Neural progenitor cell (in vitro differentiated cells): ENCODE results near the gene BEAN1. TPM values are rescaled to one million over a fixed set of nuclear protein-coding genes. Genes with fewer than 3 reads are reported as not detected.

Experiments
- DNase-seq: peaks from one replicate; pipeline ENCODE4 v3.0.0-alpha.2; 2016; ENCODE audit warnings: low spot score
- H2AFZ ChIP-seq: fragments of 200-600 bp; sonication (generic); replicated peaks from 2 replicates; pipeline ENCODE4 v1.6.1; 2016; ENCODE audit warnings: antibody characterized with exemption
- H3F3A ChIP-seq: fragments of 200-600 bp; sonication (generic); 2 replicates; pipeline ENCODE4 v1.6.1; 2016; ENCODE audit warnings: antibody characterized with exemption, low read depth
- H3K27ac ChIP-seq: fragments of 200-600 bp; sonication (generic); 2 replicates; pipeline ENCODE4 v1.5.1; 2016; ENCODE audit warnings: mild to moderate bottlenecking
- H3K27me3 ChIP-seq: fragments of 200-600 bp; sonication (generic); 2 replicates; pipeline ENCODE4 v1.6.1; 2016; ENCODE audit warnings: mild to moderate bottlenecking, moderate library complexity
- H3K36me3 ChIP-seq: fragments of 200-600 bp; sonication (generic); 2 replicates; pipeline ENCODE4 v1.5.1; 2016
- H3K4me1 ChIP-seq: fragments of 200-600 bp; sonication (generic); 2 replicates; pipeline ENCODE4 v1.6.1; 2016; ENCODE audit warnings: mixed run types
- H3K4me2 ChIP-seq: fragments of 200-600 bp; sonication (generic); 2 replicates; pipeline ENCODE4 v1.6.1; 2016
- H3K4me3 ChIP-seq: fragments of 200-600 bp; sonication (generic); 2 replicates; pipeline ENCODE4 v1.5.1; 2016
- H3K79me2 ChIP-seq: fragments of 200-600 bp; sonication (generic); 2 replicates; pipeline ENCODE4 v1.6.1; 2016; ENCODE audit warnings: low read depth
- H3K9ac ChIP-seq: fragments of 200-600 bp; sonication (generic); 2 replicates; pipeline ENCODE4 v1.6.1; 2016
- H3K9me3 ChIP-seq: fragments of 200-600 bp; sonication (generic); 2 replicates; pipeline ENCODE4 v1.5.1; 2016; ENCODE audit warnings: low read depth
- H4K20me1 ChIP-seq: fragments of 200-600 bp; sonication (generic); 2 replicates; pipeline ENCODE4 v1.6.1; 2016; ENCODE audit warnings: low read depth
- H3K27ac Mint-ChIP-seq: 3 replicates; pipeline ENCODE4 v1.8.0; 2021; ENCODE audit warnings: mixed read lengths
- H3K27me3 Mint-ChIP-seq: 2 replicates; pipeline ENCODE4 v1.8.0; 2022; ENCODE audit warnings: low read depth, mild to moderate bottlenecking, inconsistent platforms, moderate library complexity, mixed read lengths; ENCODE audit not compliant: insufficient read depth
- H3K36me3 Mint-ChIP-seq: 3 replicates; pipeline ENCODE4 v1.8.0; 2021; ENCODE audit warnings: mixed read lengths
- H3K4me1 Mint-ChIP-seq: 3 replicates; pipeline ENCODE4 v1.8.0; 2021; ENCODE audit warnings: mixed read lengths
- H3K4me3 Mint-ChIP-seq: 3 replicates; pipeline ENCODE4 v1.8.0; 2021; ENCODE audit warnings: mild to moderate bottlenecking, moderate library complexity, mixed read lengths
- H3K9me3 Mint-ChIP-seq: 3 replicates; pipeline ENCODE4 v1.8.0; 2020; ENCODE audit warnings: mixed read lengths
- CTCF ChIP-seq: fragments of 200-600 bp; sonication (generic); IDR thresholded peaks from 2 replicates; pipeline ENCODE4 v1.5.1; 2017; ENCODE audit warnings: antibody characterized with exemption, mild to moderate bottlenecking
- EZH2 ChIP-seq: fragments of 200-600 bp; sonication (generic); IDR thresholded peaks from 2 replicates; pipeline ENCODE4 v1.6.1; 2017; ENCODE audit warnings: antibody characterized with exemption, mild to moderate bottlenecking, moderate library complexity
- EZH2phosphoT487 ChIP-seq: fragments of 200-600 bp; sonication (generic); IDR thresholded peaks from 2 replicates; pipeline ENCODE4 v1.6.1; 2017; ENCODE audit warnings: antibody characterized with exemption
- total RNA-seq: library from RNA; depleted of rRNA; stranded (reverse); fragments of >200 nt; gene quantifications from 2 replicates; pipeline ENCODE4 v1.2.3, GENCODE V29; 2015; ENCODE audit warnings: low replicate concordance

The BEAN1 gene
- total RNA-seq, 1 donor from 2014 or later: 0.32 TPM

- Histone ChIP-seq H3K4me2 (no peak overlapping the region), H3K27me3 (no peaks in the 10 kb centered on the region), H3K79me2 (no peaks in the 10 kb centered on the region), H3K27ac (no peak overlapping the region), H3K36me3 (no peaks in the 10 kb centered on the region), H3K9me3 (no peaks in the 10 kb centered on the region), H4K20me1 (no peaks in the 10 kb centered on the region), H3K4me3 (no peak overlapping the region), H3K9ac (no peak overlapping the region), H3F3A (peaks cover 10% of the 10 kb centered on the region), H3K4me1 (peaks cover 7% of the 10 kb centered on the region), H2AFZ (no peak overlapping the region)
- Mint-ChIP-seq H3K9me3 (peaks cover 13% of the 10 kb centered on the region), H3K36me3 (peaks cover 2% of the 10 kb centered on the region), H3K27ac (no peak overlapping the region), H3K4me1 (peaks cover 2% of the 10 kb centered on the region), H3K4me3 (no peak overlapping the region), H3K27me3 (peaks cover 8% of the 10 kb centered on the region)
- TF ChIP-seq CTCF (no peak), EZH2 (no peak), EZH2phosphoT487 (no peak)
- no peak for DNase-seq
These were observed 12.2 kb upstream of the BEAN1 start for GRCh38 chr16:66414891-66415290.

- Histone ChIP-seq H3K4me3 (no peak overlapping the region), H3F3A (peaks cover 10% of the 10 kb centered on the region), H2AFZ (no peak overlapping the region), H3K9me3 (no peaks in the 10 kb centered on the region), H3K27ac (no peak overlapping the region), H3K36me3 (no peaks in the 10 kb centered on the region), H3K27me3 (peaks cover 10% of the 10 kb centered on the region), H3K9ac (no peak overlapping the region), H3K4me1 (peaks cover 7% of the 10 kb centered on the region), H4K20me1 (no peaks in the 10 kb centered on the region), H3K79me2 (no peaks in the 10 kb centered on the region), H3K4me2 (no peak overlapping the region)
- Mint-ChIP-seq H3K27ac (no peak overlapping the region), H3K36me3 (peaks cover 2% of the 10 kb centered on the region), H3K4me1 (peaks cover 2% of the 10 kb centered on the region), H3K27me3 (peaks cover 11% of the 10 kb centered on the region), H3K4me3 (no peak overlapping the region), H3K9me3 (peaks cover 13% of the 10 kb centered on the region)
- TF ChIP-seq EZH2phosphoT487 (no peak), CTCF (no peak), EZH2 (no peak)
- no peak for DNase-seq
These were observed 11.0 kb upstream of the BEAN1 start for GRCh38 chr16:66416136-66416535.

- Histone ChIP-seq H3K79me2 (no peaks in the 10 kb centered on the region), H3K4me2 (no peak overlapping the region), H3K9ac (no peak overlapping the region), H3K36me3 (no peaks in the 10 kb centered on the region), H3K27me3 (peaks cover 18% of the 10 kb centered on the region), H3K9me3 (no peaks in the 10 kb centered on the region), H3K4me3 (no peak overlapping the region), H4K20me1 (no peaks in the 10 kb centered on the region), H2AFZ (no peak overlapping the region), H3F3A (peaks cover 10% of the 10 kb centered on the region), H3K4me1 (peaks cover 7% of the 10 kb centered on the region), H3K27ac (no peak overlapping the region)
- Mint-ChIP-seq H3K36me3 (peaks cover 2% of the 10 kb centered on the region), H3K27me3 (peaks cover 15% of the 10 kb centered on the region), H3K9me3 (peaks cover 10% of the 10 kb centered on the region), H3K27ac (no peak overlapping the region), H3K4me1 (peaks cover 2% of the 10 kb centered on the region), H3K4me3 (no peak overlapping the region)
- TF ChIP-seq EZH2 (no peak), EZH2phosphoT487 (no peak), CTCF (no peak)
- DNase-seq: no peak
These were observed 10.0 kb upstream of the BEAN1 start for GRCh38 chr16:66416939-66417700.
